AG09309 (cell line): ENCODE measurements around the gene CFAP298.

ENCODE experiments used
- DNase-seq: peaks from one replicate; pipeline ENCODE4 v3.0.0-alpha.2; 2010; ENCODE audit warnings: low read depth
- H3K4me3 ChIP-seq: 2 replicates; pipeline ENCODE4 v1.5.1; 2011; ENCODE audit warnings: mild to moderate bottlenecking, low read depth, low read length, moderate library complexity; ENCODE audit not compliant: control insufficient read depth
- TF ChIP-seq, protein P1 (sequence below): IDR thresholded peaks from 2 replicates; pipeline ENCODE4 v1.5.1; 2011; ENCODE audit warnings: mild to moderate bottlenecking, low read depth, low read length, inconsistent platforms; ENCODE audit not compliant: insufficient read depth, control insufficient read depth; ENCODE audit errors: missing control alignments

CFAP298 gene

DNA sequence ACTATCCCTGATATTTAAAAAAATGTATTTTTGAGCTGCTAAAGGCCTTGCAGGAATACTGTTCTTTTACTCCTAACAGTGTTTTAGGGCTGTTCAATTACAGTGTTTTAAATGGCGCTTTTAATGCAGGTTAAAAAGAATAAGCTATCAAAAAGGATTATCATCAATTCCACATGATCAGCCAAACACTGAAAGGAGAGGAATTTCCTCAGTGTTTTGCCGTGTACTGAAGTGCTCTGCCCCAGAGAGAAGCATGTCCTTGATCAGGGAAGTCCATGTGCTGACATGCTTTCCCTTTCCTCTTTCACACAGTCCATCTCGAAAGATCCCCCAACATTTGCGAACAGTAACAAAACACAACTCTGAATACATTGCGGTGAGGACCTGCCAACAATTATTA, 3.3 kb downstream of the CFAP298 start:
- H3K4me3 ChIP-seq, result no peak overlapping the region
- DNase-seq, result no peak
- TF ChIP-seq, protein P1, sequence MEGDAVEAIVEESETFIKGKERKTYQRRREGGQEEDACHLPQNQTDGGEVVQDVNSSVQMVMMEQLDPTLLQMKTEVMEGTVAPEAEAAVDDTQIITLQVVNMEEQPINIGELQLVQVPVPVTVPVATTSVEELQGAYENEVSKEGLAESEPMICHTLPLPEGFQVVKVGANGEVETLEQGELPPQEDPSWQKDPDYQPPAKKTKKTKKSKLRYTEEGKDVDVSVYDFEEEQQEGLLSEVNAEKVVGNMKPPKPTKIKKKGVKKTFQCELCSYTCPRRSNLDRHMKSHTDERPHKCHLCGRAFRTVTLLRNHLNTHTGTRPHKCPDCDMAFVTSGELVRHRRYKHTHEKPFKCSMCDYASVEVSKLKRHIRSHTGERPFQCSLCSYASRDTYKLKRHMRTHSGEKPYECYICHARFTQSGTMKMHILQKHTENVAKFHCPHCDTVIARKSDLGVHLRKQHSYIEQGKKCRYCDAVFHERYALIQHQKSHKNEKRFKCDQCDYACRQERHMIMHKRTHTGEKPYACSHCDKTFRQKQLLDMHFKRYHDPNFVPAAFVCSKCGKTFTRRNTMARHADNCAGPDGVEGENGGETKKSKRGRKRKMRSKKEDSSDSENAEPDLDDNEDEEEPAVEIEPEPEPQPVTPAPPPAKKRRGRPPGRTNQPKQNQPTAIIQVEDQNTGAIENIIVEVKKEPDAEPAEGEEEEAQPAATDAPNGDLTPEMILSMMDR, result no peak

DNA sequence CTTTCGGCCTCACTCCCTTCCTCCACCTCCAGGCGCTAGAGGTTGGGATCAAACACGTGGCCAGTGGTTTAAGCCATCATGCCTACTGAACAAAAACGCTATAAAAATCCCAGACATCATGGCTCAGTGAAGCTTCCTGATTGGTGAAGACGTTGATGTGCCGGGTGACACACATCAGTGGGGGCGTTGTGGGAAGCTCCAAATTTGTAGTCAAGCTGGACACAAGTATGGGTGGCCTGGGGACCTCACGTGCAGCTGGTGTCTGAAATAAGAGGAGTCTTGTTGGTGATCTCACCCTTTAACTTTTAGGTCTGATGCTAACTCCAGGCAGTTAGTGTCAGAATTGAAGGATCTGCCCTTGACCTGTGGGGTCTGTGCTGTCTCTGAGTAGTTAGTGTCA, 6.7 kb downstream of the CFAP298 start:
- DNase-seq, result no peak
- TF ChIP-seq, protein P1, result no peak
- H3K4me3 ChIP-seq, result no peak overlapping the region

DNA sequence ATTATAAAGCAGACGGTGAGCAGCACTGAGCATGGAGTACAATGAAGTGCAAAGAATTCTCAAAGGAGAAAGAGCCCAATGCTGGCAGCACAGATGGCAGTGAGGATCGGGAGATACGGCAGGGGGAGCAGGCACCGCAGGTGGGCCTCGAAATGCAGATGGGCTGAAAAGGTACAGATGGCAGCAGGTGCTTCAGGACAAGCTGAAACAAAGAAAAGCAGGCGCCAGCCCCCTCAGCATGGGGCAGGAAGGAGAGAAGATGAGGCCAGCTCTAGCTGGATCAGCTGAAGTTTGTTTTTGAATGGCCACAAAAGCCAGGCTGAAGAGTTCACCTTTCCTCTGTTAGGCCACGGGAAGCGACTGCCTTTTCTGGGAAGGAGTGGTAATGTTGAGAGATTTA, 7.7 kb downstream of the CFAP298 start:
- DNase-seq, result no peak
- TF ChIP-seq, protein P1, result no peak
- no peak overlapping the region for H3K4me3 ChIP-seq

DNA sequence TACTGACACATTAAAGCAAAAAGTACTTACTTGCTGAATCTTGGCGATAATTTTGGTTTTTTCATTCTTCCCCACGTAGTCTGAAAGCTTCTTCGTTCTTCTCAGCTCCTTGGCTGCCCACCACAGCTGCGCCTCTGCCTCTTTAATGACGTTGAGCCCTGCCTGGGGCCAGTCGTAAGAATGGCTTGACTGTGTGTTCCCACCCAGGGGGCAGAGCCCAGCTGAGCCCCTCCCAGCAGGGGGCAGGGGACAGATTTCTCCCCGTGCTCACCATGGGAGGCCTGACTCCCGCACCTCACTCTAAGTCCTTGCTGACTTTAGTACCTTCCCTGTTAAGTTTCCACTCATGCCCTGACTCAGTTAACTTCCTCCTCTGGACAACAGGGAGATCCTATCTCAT, 9.0 kb downstream of the CFAP298 start:
- no peak overlapping the region for H3K4me3 ChIP-seq
- TF ChIP-seq, protein P1, result no peak
- DNase-seq, result no peak

DNA sequence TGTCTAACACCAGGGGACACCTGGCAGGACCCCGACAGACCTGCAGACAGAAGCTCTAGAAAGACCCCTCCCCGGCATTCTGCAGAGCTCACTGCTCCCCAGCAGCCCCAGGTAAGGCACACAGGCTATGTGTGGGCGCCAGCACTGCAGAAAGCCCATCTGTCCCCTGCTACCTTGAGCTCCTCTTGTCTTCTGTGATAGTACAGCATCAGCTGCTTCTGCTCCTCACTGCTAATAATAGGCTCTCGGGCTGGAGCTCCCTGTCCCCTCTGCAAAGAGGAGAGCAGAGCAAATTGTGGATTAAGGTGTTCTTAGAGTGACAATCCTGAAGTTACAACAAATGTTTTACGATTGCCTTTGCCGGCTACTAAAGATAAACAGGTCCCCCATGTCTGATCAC, 10.1 kb downstream of the CFAP298 start:
- no peak for DNase-seq
- TF ChIP-seq, protein P1, result no peak
- H3K4me3 ChIP-seq, result no peak overlapping the region

DNA sequence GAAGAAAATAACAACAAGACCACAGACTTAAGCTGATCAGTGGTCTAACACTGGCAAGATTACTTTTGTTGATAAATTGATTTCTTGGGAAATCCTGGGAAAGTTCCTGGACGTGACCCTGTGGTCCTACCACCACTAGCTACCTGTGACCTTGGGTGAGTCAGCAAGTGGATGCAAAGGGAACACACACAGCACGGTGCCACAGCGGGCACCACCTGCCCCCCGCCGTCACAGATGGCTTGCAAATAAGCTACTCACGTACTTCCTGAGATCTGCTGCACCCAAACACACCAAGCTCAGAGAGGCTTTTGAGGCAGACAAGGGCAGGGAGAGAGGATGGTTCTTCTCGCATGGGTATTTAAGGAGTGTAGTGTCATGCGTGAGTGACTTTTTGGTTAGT, 12.7 kb downstream of the CFAP298 start:
- DNase-seq, result no peak
- H3K4me3 ChIP-seq, result no peak overlapping the region
- TF ChIP-seq, protein P1, result no peak

DNA sequence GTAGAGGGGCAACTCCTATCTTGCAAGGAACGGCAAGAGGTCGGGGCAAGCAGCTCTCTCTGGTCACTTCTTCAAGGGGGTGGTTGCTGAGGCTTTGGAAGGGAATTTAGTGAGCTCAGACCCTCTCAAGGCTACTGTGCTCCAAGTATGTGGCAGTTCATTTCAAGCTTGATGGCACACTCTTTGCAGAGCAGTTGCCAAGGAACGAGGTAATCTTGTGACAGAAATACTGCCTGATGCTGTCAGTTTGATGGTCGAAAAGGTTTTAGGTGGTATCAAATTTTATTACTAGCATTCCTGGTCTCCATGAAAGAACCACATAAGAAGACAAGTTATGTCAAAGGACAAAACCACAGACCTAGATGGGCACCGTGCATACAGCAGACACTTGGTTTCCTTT, 13.1 kb downstream of the CFAP298 start:
- TF ChIP-seq, protein P1, result no peak
- no peak overlapping the region for H3K4me3 ChIP-seq
- DNase-seq, result no peak
